D721Med (cell line): ENCODE measurements around the gene TBCEL.

Experiments used
- DNase-seq: peaks from one replicate; pipeline ENCODE4 v3.0.0; 2011; ENCODE audit warnings: low spot score; ENCODE audit not compliant: insufficient read length
- FAIRE-seq: peaks from 2 replicates; lab custom pipeline; 2011; peaks lifted over from hg19 to GRCh38; lab: Jason Lieb, UNC
- TF ChIP-seq, protein P1 (sequence below): IDR thresholded peaks from 2 replicates; pipeline ENCODE4 v1.5.1; 2012; ENCODE audit warnings: mild to moderate bottlenecking, control low read depth; ENCODE audit not compliant: insufficient read depth; ENCODE audit errors: missing control alignments

Gene TBCEL

DNA sequence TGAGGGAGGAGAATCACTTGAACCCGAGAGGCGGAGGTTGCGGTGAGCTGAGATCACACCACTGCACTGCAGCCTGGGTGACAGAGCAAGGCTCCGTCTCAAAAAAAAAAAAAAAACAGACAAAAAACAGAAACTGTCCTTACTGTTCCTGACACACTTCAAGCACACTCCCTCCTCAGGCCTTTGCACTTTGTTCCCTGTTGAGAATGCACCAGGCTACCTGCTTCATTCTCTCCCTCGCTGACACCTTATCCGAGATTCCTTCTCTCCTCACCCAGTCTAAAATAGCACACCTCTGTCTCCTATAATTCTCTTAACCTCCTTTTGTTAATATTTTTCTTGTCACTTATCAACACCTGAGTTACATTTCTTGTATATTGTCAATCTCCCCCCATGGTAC, 44.9 kb downstream of the TBCEL start:
- FAIRE-seq (no peak), DNase-seq (no peak)
- TF ChIP-seq, protein P1, sequence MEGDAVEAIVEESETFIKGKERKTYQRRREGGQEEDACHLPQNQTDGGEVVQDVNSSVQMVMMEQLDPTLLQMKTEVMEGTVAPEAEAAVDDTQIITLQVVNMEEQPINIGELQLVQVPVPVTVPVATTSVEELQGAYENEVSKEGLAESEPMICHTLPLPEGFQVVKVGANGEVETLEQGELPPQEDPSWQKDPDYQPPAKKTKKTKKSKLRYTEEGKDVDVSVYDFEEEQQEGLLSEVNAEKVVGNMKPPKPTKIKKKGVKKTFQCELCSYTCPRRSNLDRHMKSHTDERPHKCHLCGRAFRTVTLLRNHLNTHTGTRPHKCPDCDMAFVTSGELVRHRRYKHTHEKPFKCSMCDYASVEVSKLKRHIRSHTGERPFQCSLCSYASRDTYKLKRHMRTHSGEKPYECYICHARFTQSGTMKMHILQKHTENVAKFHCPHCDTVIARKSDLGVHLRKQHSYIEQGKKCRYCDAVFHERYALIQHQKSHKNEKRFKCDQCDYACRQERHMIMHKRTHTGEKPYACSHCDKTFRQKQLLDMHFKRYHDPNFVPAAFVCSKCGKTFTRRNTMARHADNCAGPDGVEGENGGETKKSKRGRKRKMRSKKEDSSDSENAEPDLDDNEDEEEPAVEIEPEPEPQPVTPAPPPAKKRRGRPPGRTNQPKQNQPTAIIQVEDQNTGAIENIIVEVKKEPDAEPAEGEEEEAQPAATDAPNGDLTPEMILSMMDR: no peak

DNA sequence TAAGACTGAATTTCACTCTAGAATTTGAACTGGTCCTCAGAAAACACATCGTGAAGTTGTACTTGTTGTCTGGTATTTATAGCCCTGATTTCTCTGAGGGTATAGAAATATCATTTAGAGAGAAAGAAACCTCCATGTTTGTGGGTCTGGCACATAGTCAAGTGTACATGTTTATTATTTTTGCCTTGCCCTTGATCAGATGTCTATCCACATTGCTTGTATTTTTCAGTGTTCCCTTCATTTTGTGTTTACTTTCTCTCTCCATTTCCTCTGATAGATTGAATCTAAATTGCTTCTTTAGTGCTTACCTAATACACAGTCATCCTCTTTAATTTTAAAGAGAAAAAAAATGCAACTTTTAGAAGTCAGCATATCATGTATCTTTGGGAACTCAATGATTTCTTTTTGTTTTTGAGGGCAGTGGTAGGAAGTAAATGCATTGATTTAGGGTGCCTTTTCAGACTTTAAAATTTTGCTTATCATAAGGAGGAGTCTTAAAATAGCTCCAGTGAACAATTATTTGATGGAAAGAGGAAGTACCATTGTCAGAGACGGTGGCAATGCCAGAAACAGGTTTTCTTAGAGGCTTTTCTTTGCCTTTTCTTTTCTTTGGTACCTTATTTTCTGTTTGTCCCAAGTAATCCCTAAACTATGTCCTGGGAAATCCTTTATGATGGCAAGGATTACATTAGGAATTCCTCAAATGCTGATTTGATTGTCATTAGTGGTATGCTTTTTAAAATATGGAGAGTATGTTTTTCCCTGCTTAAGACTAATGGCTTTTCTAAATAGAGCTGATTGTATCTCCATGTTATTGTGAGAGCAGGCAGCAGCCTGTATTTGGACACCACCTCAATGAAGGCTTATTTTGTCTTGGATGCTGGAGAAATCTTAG, 47.3 kb downstream of the TBCEL start:
- DNase-seq: no peak
- FAIRE-seq: no peak
- TF ChIP-seq, protein P1: no peak

DNA sequence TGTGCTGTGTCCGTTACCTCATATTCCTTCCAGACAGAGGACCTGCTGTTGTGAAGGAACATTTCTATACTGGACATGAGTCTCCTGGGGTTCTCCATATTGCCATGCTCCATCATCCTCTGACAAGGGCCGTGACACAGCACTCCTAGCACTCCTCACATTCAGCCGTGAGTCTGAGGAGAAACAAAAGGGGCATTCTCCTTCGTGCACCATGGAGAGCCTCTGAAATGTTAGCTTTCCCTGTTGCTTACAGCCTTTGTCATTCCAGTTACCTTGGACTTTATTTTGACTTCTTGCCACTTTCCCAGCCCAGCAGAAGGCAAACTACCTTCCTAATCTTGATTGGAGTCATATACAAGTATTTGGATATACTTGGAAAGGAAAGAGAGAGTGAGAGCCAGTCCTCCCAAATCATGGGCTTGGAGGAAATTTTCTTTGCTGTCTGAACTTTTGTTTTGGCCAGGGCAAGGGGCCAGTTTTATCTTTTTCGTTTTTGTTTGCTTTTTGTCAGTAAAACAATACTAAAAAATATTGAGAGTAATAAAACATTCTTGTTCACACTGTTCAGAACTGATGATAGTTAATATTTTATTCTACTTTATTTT, 48.0 kb downstream of the TBCEL start:
- no peak for DNase-seq
- TF ChIP-seq, protein P1: no peak
- no peak for FAIRE-seq

DNA sequence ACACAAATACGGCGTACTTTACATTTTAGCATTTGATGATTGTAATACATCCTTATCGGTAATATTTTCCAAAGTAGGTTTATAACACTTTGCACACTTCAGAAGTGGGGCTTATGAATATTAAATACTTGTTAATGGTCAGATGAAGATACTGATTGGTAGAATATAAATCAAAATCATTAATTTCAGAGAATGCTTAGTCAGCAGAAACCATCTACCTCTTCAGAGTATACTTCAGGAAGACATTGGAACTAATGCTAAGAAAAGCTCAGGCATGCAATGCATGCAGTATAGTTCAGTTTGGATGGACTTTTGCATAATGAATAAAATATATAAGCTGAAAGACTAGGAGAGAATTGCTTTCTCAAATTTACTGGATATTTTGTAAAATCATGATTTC, 57.4 kb downstream of the TBCEL start:
- DNase-seq: no peak
- no peak for FAIRE-seq
- TF ChIP-seq, protein P1: no peak

DNA sequence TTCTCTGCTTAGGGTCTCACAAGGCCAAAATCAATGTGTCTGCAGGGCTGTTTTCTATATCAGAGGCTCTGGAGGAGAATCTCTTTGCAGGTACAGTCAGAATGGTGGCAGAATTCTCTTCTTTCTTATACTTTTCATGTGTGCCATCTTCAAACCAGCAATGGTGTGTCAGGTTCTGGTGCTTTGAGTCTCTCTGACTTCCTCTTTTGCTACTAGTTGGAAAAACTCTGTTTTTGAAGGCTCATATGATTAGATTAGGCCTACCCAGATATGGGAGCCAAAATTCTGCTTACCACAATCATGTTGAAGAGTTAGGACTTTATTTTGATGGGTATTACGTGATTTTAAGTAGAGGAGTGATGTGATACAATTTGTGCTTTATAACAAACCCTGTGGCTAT, 58.3 kb downstream of the TBCEL start:
- TF ChIP-seq, protein P1: no peak
- FAIRE-seq (no peak), DNase-seq (no peak)

DNA sequence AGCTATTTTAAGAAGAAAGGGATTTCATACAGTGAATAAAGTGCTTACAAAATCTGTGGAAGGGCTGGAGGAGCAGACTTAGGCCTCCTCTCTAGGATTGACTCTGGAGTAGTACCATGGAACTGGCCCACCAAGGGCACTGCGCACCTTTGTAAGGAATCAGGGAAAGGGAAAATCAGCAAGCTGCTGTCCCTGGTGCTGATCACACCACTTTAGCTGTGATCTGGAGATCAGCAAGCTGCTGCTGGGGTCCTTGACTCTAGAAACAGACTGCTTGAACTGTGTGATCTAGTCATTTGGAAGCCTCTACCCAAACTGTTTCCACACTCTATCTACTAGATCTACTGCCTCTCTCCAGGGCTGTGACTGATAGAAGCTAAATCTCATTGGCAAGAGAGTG, 58.8 kb downstream of the TBCEL start:
- no peak for DNase-seq
- FAIRE-seq: no peak
- TF ChIP-seq, protein P1: no peak

DNA sequence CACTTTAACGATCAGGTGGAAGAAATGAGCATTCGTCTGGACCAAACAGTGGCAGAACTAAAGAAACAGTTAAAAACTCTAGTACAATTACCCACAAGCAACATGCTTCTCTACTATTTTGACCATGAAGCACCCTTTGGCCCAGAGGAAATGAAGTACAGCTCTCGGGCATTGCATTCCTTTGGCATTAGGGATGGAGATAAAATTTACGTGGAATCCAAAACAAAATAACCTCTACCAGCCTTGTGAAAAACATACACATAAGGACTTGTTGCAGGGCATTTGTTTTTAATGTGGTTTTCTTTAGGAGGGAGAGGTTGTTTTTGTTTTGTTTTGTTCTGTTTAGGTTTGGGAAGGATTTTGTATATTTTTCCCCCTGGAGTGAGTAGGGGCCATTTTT, 63.0 kb downstream of the TBCEL start:
- TF ChIP-seq, protein P1: no peak
- FAIRE-seq (no peak), DNase-seq (no peak)
